BLaER1 treated with 17β-estradiol and CSF1 and Interleukin-3, amounts not matched to agents 10 nM and 100 nM (cell line): ENCODE data around the gene TEX2.

Source experiments
- H3K27ac ChIP-seq, 11 experiments: shearing (Covaris generic); formaldehyde crosslinking; 2 replicates each; pipeline ENCODE4 v1.8.1; 2022
- H3K27me3 ChIP-seq, 11 experiments: shearing (Covaris generic); formaldehyde crosslinking; 2 replicates each; pipeline ENCODE4 v1.8.1; 2022
- H3K36me3 ChIP-seq, 11 experiments: shearing (Covaris generic); formaldehyde crosslinking; 2 replicates each; pipeline ENCODE4 v1.8.1; 2022
- H3K4me1 ChIP-seq, 10 experiments: shearing (Covaris generic); formaldehyde crosslinking; 2 replicates each; pipeline ENCODE4 v1.8.1; 2022
- H3K4me2 ChIP-seq, 11 experiments: shearing (Covaris generic); formaldehyde crosslinking; 2 replicates each; pipeline ENCODE4 v1.8.1; 2022
- H3K4me3 ChIP-seq, 10 experiments: shearing (Covaris generic); formaldehyde crosslinking; 2 replicates each; pipeline ENCODE4 v1.8.1; 2022
- H3K9ac ChIP-seq, 11 experiments: shearing (Covaris generic); formaldehyde crosslinking; 2 replicates each; pipeline ENCODE4 v1.8.1; 2022
- H3K9me3 ChIP-seq, 11 experiments: shearing (Covaris generic); formaldehyde crosslinking; replicated peaks in 1 of 11; 2 replicates each; pipeline ENCODE4 v1.8.1; 2022
- H4K20me1 ChIP-seq, 11 experiments: shearing (Covaris generic); formaldehyde crosslinking; 2 replicates each; pipeline ENCODE4 v1.8.1; 2022
- Cebpa-rat ChIP-seq, 11 experiments: shearing (Covaris generic); IDR thresholded peaks; 2 replicates each; pipeline ENCODE4 v1.8.1; 2022

The TEX2 gene

DNA sequence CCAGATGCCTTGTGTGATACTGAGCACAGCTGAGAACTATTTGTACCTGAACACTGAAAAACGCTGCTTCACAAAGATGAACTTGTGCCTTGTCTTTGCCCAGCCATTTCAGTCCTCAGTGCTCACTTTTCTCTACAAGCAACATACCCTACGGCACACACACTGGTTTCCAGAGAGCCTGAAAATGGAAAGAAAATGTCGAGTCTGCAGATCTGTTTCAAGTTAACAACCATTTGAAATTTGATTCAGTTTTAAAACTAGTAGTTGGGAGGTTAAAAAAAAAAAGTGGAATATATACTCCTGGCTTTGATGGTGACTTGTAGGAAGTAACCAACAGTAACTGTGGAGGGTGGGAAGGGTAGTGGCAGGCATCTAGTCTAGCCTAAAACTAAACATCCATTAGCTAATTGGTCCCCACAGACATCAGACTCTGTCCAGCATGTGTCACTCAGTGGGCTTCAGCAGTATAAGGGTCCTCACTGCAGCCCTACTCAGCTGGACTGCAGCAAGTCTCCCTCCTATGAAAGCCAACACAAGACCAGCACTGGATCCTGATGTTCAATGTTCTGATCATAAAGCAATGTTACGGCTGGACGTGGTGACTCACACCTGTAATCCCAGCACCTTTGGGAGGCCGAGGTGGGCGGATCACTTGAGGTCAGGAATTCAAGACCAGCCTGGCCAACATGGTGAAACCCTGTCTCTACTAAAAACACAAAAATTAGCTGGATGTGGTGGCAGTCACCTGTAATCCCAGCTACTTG is 160.3 kb downstream of the TEX2 start:
- Histone ChIP-seq H3K36me3 (peaks cover 0 to 12% (median 0%) of the 10 kb centered on the region in 11 experiments; a peak in 5 of 22 replicates), H3K4me1 (peaks cover 15 to 21% (median 19%) of the 10 kb centered on the region in 10 experiments), H3K27ac (no peak overlapping the region), H3K9ac (no peak overlapping the region), H4K20me1 (peaks cover 0 to 94% (median 11%) of the 10 kb centered on the region in 11 experiments; a peak in 13 of 22 replicates), H3K9me3 (no peaks in the 10 kb centered on the region), H3K4me3 (no peak overlapping the region), H3K4me2 (peak overlapping the region in 6 of 11 experiments; percentile 13 to 72 (median 69); a peak in 8 of 22 replicates), H3K27me3 (peaks cover 0 to 71% (median 0%) of the 10 kb centered on the region in 11 experiments; a peak in 7 of 22 replicates)
- TF ChIP-seq Cebpa-rat (IDR thresholded peaks at IDR 0.05): no peak

DNA sequence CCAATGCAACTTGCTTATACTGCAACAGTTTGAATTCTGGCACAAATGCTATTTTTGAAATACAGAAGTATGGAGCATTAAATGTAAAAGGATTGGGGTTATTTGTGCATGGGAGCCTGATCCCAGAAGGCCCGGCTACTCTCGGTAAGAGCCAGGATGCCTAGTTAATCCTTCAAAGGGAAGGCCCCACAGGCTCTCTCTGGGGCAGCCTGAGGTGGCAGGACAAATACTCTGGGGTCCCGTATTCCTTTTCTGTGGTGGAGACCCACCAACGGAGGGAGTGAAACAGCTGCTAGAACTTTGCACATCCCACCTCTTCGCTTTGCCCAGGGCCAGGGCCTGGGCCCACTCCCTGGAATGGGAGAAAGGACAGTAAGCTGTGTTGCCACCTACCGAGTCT is 163.5 kb downstream of the TEX2 start:
- H3K4me3 ChIP-seq: no peak overlapping the region
- no peak overlapping the region for H3K4me2 ChIP-seq
- no peak overlapping the region for H3K27ac ChIP-seq
- no peak overlapping the region for H3K9ac ChIP-seq
- peaks cover 0 to 8% (median 0%) of the 10 kb centered on the region in 11 experiments; a peak in 1 of 22 replicates for H3K9me3 ChIP-seq
- H4K20me1 ChIP-seq: peaks cover 0 to 61% (median 9%) of the 10 kb centered on the region in 11 experiments; a peak in 12 of 22 replicates
- peaks cover 17 to 35% (median 32%) of the 10 kb centered on the region in 10 experiments for H3K4me1 ChIP-seq
- TF ChIP-seq Cebpa-rat (IDR thresholded peaks at IDR 0.05): no peak
- peaks cover 0 to 43% (median 14%) of the 10 kb centered on the region in 11 experiments; a peak in 15 of 22 replicates for H3K36me3 ChIP-seq
- H3K27me3 ChIP-seq: peaks cover 0 to 42% (median 0%) of the 10 kb centered on the region in 11 experiments; a peak in 6 of 22 replicates
